ENCODE measurements around the gene FCF1.

The FCF1 gene

GRCh38 chr14:74712499-74713394, at the start of gene FCF1, which contains the start of gene AREL1:
Gene FCF1 (plus strand): TSS chr14:74713144. CDS start chr14:74713198, 54 bp downstream.
Gene AREL1 (minus strand): TSS chr14:74713080. CDS start chr14:74685615, 27,465 bp downstream.
- DNase-seq: no peak

DNA sequence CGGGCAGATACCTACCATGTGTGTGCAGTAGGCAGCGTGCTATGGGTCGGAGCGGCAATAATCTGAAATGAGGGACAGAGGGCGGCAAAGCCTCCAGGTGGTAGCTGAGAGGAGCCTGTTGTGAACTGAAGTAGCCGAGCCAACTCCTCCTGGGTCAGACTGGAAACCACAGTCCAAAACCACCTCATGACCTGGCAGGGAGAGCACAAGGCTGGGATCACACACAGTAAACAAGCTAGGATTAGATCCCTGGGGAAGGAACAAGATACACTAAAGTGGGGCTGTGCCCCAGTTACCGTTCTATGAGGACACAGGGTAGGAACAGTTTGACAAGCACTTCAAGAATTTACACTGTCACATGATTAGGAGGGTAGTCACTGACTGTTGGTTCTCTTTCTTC, 49.1 kb upstream of the FCF1 start:
- DNase-seq: no peak

GRCh38 chr14:74664717-74665116, 48.2 kb upstream of the FCF1 start:
- no peak for DNase-seq

- no peak for DNase-seq
Measured at GRCh38 chr14:74667758-74668157, 45.2 kb upstream of the FCF1 start.

- no peak for DNase-seq
Measured at GRCh38 chr14:74669256-74669655, 43.7 kb upstream of the FCF1 start.

DNA sequence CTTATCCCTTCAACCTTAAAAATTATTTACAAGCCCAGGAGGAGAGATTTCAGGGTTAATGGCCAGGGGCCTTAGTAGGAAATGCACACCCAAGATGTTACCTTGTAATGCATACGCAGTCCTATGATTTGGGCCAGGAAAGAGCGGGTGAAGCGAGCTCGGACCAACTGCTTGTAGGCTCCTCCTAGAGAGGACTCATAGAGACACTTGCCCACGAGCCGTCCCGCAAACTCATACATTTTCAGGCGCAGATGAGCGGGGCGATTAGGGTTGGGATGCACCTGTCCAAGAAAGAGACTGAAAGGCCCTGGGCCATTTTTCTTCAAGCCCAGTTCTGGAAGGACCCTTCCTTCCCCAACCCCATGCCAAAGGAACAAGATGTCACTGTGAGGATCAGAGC, 43.1 kb upstream of the FCF1 start:
- DNase-seq: no peak

GRCh38 chr14:74670726-74671411, 42.1 kb upstream of the FCF1 start:
- DNase-seq: no peak

DNA sequence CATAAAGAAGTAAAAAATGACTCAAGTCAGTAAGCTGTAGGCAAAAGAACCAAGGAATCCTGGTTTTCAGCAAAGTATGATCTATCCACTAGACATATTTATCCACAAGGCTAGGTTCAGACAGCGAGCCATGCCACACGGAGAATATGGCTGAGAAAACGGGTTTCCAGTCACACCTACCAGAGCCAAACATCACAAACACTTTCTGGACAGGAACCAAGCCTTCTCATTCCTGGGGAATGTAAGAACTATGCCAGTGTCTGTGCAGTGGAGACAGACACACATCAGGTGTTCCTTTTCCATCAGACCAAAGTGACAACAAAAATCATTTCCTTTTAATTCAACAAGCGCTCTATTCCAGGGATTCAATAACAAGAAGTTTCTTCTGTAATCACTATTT, 41.2 kb upstream of the FCF1 start:
- DNase-seq: peak; percentile 48

GRCh38 chr14:74673768-74674167, 39.2 kb upstream of the FCF1 start:
- DNase-seq: no peak

- DNase-seq: no peak
Measured at GRCh38 chr14:74675219-74675618, 37.7 kb upstream of the FCF1 start.

GRCh38 chr14:74682169-74682952, 30.6 kb upstream of the FCF1 start:
- DNase-seq: no peak

GRCh38 chr14:74683406-74683805, 29.5 kb upstream of the FCF1 start:
- no peak for DNase-seq

DNA sequence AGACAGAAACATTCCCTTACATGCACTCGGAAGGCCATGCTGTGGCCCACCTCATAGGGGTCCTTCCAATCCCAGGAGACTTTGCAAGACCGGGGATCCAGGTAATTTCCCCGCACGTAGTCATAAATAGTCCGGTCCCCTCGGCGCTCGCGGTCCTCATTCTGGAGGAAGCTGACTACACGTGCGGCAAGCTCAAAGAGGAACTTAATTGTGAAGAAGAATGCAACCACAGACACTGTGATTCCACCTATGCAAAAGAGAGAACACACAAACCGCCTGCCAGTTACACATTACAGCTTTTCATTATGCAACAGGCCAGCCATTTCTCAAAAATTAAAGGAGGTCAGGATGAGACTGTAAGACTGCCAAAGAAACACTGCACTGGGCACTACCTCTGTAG, 28.5 kb upstream of the FCF1 start:
- DNase-seq: no peak

DNA sequence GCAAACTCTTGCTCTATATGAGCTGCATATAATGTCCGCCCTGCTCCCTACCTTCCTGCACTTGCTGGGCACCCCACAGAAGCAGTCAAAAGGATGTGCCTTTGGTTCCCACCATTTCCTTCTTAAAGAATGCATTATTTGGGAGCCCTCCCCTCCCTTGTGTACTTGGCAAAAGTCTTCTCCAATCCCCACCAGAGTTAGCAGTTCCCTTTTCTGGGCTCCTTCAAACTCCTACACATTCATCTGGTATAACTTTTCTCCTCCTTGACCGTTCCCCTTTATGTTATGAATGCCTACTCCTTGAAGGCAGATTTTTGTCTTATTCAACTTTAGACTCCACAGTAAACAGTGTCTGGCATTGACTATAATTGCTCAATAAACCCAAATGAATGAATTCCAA, 27.9 kb upstream of the FCF1 start:
- no peak for DNase-seq

GRCh38 chr14:74685921-74686678, 26.8 kb upstream of the FCF1 start:
- no peak for DNase-seq

DNA sequence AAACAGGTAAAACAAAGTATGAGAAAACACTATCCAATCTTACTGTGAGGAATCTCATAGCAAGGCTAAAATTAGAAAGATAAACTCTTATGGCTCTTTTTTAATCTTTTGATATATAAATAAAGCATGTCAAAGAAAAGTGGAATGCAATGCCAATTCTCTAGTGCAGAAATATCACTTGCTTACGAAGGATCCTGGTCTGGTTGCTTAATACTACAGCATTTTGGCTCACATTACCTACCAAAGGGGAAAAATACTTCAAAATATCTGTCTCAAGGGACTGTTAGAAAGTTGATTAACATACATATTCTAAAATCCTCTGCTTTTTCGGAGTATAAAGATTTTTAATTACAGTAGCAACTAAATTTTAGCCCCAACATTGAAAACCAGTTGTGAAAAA, 21.5 kb upstream of the FCF1 start:
- no peak for DNase-seq

DNA sequence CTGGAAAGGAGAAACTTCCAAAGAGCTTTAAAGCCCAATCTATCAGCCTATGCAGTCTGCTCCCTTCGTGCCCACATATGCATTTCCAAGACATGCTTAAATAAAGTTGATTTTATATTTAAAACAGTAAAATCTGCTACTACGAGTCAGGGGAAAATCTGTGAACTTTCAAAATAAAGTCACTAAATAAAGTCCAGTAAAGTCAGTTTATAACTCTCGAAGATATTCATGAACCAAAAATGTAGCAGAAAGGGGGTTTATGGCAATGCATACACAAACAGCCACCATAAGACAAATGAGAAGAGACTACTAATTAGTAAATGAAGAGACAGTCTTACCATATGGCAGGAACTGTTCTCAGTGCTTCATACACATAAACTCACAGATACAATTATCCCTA, 19.8 kb upstream of the FCF1 start:
- DNase-seq: no peak

GRCh38 chr14:74695406-74695805, 17.5 kb upstream of the FCF1 start:
- no peak for DNase-seq

GRCh38 chr14:74697011-74697410, 15.9 kb upstream of the FCF1 start:
- DNase-seq: no peak

DNA sequence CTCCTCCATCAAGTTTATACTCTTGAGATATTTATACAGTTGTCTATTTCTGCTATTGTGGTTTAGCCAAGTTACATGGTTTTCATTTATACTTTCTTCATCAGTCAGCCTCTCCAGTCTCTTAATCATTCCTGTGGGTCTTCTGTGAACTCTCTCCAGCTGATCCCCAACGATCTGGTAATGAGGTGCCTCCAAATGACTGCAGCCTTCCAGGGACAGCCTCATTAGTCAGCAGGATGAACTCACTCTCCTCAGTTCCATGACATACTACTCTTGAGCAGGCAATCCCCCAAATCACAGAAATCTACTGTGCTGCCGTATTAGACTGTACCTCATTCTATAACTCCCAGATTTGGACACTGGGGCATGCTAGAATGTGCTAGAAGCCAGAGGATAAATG, 15.4 kb upstream of the FCF1 start:
- DNase-seq: peak; percentile 8

DNA sequence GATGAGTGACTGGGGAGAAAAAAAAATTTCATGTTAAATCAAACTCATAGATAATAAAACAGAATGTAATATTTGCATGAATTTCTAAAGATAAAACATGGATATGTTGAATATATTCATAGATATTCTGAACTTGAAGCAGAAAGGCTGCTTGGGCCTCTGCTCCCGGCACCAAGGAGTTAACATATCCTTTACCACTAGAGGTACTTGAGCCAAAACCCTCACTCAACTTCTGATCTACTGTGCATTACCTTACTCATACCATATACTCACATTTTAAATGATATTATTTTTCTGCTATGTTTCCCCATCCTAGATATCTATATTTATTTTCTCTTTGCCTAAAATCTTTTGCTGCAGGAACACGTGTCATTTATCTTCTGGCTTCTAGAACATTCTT, 15.0 kb upstream of the FCF1 start:
- no peak for DNase-seq

GRCh38 chr14:74698465-74698864, 14.5 kb upstream of the FCF1 start:
- no peak for DNase-seq

- no peak for DNase-seq
Measured at GRCh38 chr14:74702293-74702692, 10.7 kb upstream of the FCF1 start.
